ENCODE data around the gene PLAAT1. TPM values are rescaled to one million over a fixed set of nuclear protein-coding genes. Genes with fewer than 3 reads are reported as not detected.

The PLAAT1 gene
- total and polyA plus RNA-seq, 5 donors: 10.0 to 17.4 (median 12.4) TPM

DNA sequence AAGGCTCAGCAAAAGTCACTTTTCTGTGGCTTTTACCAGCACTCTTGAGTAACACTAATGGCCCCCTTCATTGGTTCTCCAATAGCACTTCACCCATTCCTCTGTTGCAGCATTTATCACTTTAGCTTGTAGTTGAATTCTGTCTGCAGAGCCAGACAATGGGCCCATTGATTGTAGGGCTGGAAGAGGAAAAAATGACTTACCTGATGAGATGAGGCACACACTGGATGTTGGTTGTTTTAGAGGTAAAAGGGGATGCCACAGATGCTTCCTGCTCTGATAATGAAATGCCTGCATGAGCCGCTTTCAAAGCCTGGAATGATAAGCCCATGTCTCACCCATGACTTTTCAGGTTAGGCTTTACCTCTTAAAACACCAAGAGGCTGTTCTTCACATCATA lies 64.3 kb downstream of the PLAAT1 start:
- 62% methylated on average over 1 of the region's 1 CpG for WGBS
- intact Hi-C loops (cut with DNase I): no loop called here

GRCh38 chr3:193310914-193311723 lies 70.1 kb downstream of the PLAAT1 start:
- 33% methylated on average over 6 of the region's 6 CpGs for WGBS
- Histone ChIP-seq H3K9me3 (ENCODE audit: control insufficient read depth, low read length) (no peaks in the 10 kb centered on the region), H3K27ac (ENCODE audit: low read length) (peak overlapping the region; percentile 97), H3K4me1 (ENCODE audit: control insufficient read depth, insufficient read depth, low read length) (peaks cover 2% of the 10 kb centered on the region), H3K4me3 (ENCODE audit: low read length) (no peak overlapping the region), H3K27me3 (ENCODE audit: control insufficient read depth, insufficient read depth) (no peaks in the 10 kb centered on the region)
- ATAC-seq: peak; percentile 79 to 88
- intact Hi-C loops (cut with DNase I): no loop called here
- DNase-seq: peak in 1 of 3 donors; percentile 39

More for the DNA sequence above, 64.3 kb downstream of the PLAAT1 start:
- Histone ChIP-seq H3K27ac (ENCODE audit: low read length) (no peak overlapping the region), H3K4me3 (ENCODE audit: low read length) (no peak overlapping the region), H3K27me3 (ENCODE audit: control insufficient read depth, insufficient read depth) (no peaks in the 10 kb centered on the region), H3K4me1 (ENCODE audit: control insufficient read depth, insufficient read depth, low read length) (no peaks in the 10 kb centered on the region), H3K9me3 (ENCODE audit: control insufficient read depth, low read length) (no peaks in the 10 kb centered on the region)
- ATAC-seq (no peak), DNase-seq (no peak)

DNA sequence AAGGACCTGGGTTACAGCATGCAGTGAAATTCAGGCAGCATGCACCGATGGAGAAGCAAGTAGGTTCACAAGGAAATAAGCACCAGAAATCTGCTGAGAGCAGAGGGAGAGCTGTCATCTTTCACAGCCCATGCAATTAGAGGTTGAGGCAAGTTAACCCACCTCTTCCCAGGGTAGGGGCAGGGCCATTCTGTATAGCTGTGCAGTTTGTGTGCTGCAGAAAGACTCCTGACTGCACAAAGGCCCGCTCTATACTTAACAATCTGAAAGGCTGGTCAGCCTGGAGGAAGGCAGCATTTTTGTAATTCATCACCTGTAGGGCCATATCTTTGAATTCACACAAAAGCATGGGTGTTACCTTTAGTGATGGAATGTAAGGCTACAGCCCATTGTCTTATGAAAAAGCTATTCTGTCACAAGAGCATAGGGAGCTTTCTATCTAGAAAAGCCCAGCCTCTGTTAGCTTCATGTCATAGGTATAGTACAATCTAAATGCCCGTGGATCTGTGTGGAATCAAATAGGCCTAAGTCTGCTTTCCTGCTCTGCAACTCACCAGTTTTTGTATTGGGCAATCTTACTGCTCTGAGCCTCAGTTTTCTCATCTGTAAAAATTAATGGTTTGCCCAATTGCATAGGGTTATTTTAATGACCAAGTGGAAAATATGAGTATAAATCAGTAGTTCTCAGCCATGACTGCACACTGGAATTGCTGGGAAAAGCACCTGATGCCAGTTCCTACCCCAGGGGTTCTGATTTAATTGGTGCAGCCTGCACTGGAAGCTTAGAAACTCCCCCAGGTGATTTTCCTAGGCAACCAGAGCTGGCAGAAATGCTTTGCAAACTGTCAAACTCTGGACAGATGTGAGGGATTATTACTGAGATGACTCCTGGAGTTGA lies 72.3 kb downstream of the PLAAT1 start:
- intact Hi-C loops (cut with DNase I): no loop called here
- H3K27ac ChIP-seq (ENCODE audit: low read length): no peak overlapping the region
- H3K4me1 ChIP-seq (ENCODE audit: control insufficient read depth, insufficient read depth, low read length): peaks cover 2% of the 10 kb centered on the region
- DNase-seq (no peak), ATAC-seq (no peak)
- H3K27me3 ChIP-seq (ENCODE audit: control insufficient read depth, insufficient read depth): no peaks in the 10 kb centered on the region
- no peak overlapping the region for H3K4me3 ChIP-seq (ENCODE audit: low read length)
- 80% methylated on average over 3 of the region's 3 CpGs for WGBS
- no peaks in the 10 kb centered on the region for H3K9me3 ChIP-seq (ENCODE audit: control insufficient read depth, low read length)

DNA sequence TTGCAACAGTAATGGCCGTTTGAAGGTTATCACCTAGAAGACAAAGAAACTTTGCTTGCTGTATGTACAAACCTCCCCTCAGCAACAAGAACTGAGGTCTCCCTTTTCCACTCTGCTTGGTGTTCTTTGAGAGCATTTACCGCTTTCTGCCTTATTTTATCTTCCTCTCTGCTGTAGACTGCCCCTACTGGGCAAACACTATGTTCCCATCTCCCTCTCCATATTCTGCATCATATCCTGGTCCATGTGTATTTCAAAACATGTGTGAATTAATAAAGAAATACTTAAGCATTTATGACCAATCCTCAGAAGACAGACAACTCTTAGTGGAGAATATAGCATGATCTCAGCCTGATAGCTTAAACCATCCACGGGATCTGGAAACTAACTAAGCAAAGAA lies 73.1 kb downstream of the PLAAT1 start:
- intact Hi-C loops (cut with DNase I): no loop called here
- Histone ChIP-seq H3K4me1 (ENCODE audit: control insufficient read depth, insufficient read depth, low read length) (peaks cover 2% of the 10 kb centered on the region), H3K4me3 (ENCODE audit: low read length) (no peak overlapping the region), H3K27ac (ENCODE audit: low read length) (no peak overlapping the region), H3K9me3 (ENCODE audit: control insufficient read depth, low read length) (no peaks in the 10 kb centered on the region), H3K27me3 (ENCODE audit: control insufficient read depth, insufficient read depth) (no peaks in the 10 kb centered on the region)
- DNase-seq (no peak), ATAC-seq (no peak)
- WGBS: 88% methylated on average over 3 of the region's 3 CpGs

DNA sequence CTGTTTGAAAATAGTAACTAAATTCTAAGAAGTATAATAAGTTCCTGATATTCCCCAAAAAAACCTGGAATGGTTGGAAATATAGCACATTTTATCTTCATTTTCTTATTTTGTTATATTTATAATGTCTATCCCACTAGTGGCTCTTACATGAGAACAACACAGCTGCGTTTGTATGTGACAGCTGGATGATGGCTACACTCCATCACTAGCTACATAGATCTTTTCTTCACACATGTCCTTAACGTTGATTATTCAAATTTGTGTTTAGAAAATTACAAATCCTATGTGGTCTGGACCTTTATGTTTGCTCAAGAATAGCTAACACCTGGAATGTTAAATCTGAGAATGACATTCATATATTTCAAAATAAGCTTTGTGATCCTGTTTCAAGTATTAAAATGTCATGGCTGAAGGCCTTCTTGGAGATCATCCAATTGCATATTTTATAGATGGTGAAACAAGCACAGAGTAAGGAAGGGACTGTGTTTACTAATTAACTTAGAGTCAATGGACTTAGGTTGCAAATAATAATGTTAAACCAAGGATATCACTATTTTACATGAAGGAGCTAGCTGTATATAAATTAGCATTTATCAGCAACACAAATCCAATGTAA lies 76.8 kb downstream of the PLAAT1 start:
- Histone ChIP-seq H3K4me1 (ENCODE audit: control insufficient read depth, insufficient read depth, low read length) (peaks cover 2% of the 10 kb centered on the region), H3K27ac (ENCODE audit: low read length) (no peak overlapping the region), H3K27me3 (ENCODE audit: control insufficient read depth, insufficient read depth) (no peaks in the 10 kb centered on the region), H3K9me3 (ENCODE audit: control insufficient read depth, low read length) (no peaks in the 10 kb centered on the region), H3K4me3 (ENCODE audit: low read length) (no peak overlapping the region)
- 54% methylated on average over 2 of the region's 2 CpGs for WGBS
- intact Hi-C loops (cut with DNase I): no loop called here
- DNase-seq: no peak
- no peak for ATAC-seq

Other genes with a start within 250 kb of the PLAAT1 start
- gene ATP13A5, start 137.5 kb downstream of the PLAAT1 start, total RNA-seq: not detected
- gene ATP13A5, start 137.5 kb downstream of the PLAAT1 start, polyA plus RNA-seq: 0.07 TPM